Kidney tubule cell (primary cell): ENCODE results near the gene EPHA3.

Source experiments
- DNase-seq: peaks from one replicate; pipeline ENCODE4 v3.0.0-alpha.2; 2018; ENCODE audit warnings: low spot score

EPHA3 gene

GRCh38 chr3:89447243-89447642 lies 339.8 kb downstream of the EPHA3 start:
- no peak for DNase-seq

GRCh38 chr3:89449086-89449485 lies 341.7 kb downstream of the EPHA3 start:
- no peak for DNase-seq

- no peak for DNase-seq
Measured at GRCh38 chr3:89452066-89452465, 344.6 kb downstream of the EPHA3 start.

- DNase-seq, result no peak
Measured at GRCh38 chr3:89455240-89455639, 347.8 kb downstream of the EPHA3 start.

GRCh38 chr3:89467898-89468363 lies 360.5 kb downstream of the EPHA3 start:
- no peak for DNase-seq

GRCh38 chr3:89472101-89472500 lies 364.7 kb downstream of the EPHA3 start:
- no peak for DNase-seq

GRCh38 chr3:89474333-89475130 lies 367.1 kb downstream of the EPHA3 start:
- DNase-seq, result no peak

- DNase-seq, result no peak
Measured at GRCh38 chr3:89488800-89489580, 381.6 kb downstream of the EPHA3 start.

GRCh38 chr3:89490129-89490528 lies 382.7 kb downstream of the EPHA3 start:
- no peak for DNase-seq

- DNase-seq, result no peak
Measured at GRCh38 chr3:89494734-89495133, 387.3 kb downstream of the EPHA3 start.

- no peak for DNase-seq
Measured at GRCh38 chr3:89503891-89504391, 396.5 kb downstream of the EPHA3 start.

- DNase-seq, result no peak
Measured at GRCh38 chr3:89504432-89504831, 397.0 kb downstream of the EPHA3 start.

GRCh38 chr3:89506462-89507103 lies 399.2 kb downstream of the EPHA3 start:
- DNase-seq, result no peak

- no peak for DNase-seq
Measured at GRCh38 chr3:89521328-89521727, 413.9 kb downstream of the EPHA3 start.

GRCh38 chr3:89522155-89522554 lies 414.7 kb downstream of the EPHA3 start:
- no peak for DNase-seq

- DNase-seq, result no peak
Measured at GRCh38 chr3:89525609-89526008, 418.2 kb downstream of the EPHA3 start.

- DNase-seq, result no peak
Measured at GRCh38 chr3:89527736-89528305, 420.4 kb downstream of the EPHA3 start.
